H1 (cell line): Measurements from ENCODE around the gene SERPING1. TPM values are rescaled to one million over a fixed set of nuclear protein-coding genes. Genes with fewer than 3 reads are reported as not detected.

ENCODE experiments used
- CTCF ChIA-PET: fragments of 300-600 bp; sonication (Branson Sonifier 250); formaldehyde crosslinking; loops from one replicate; lab custom pipeline; 2021; ENCODE audit not compliant: partially characterized antibody; lab: Charles Lee
- POLR2A ChIA-PET: fragments of 300-600 bp; sonication (Branson Sonifier 250); formaldehyde crosslinking; loops from one replicate; lab custom pipeline; 2021; ENCODE audit warnings: inconsistent platforms; ENCODE audit not compliant: partially characterized antibody; lab: Charles Lee
- DNase-seq, 2 experiments: peaks; one replicate each; pipeline versions ENCODE4 v3.0.0 to v3.0.0-alpha.2; 2010 to 2022; ENCODE audit warnings: low spot score in 2 of 2, low read depth in 1 of 2, mixed read lengths in 1 of 2
- FAIRE-seq: peaks from 2 replicates; lab custom pipeline; 2011; peaks lifted over from hg19 to GRCh38; lab: Jason Lieb, UNC
- H2AFZ ChIP-seq: 2 replicates; pipeline ENCODE4 v1.8.1; 2012; ENCODE audit warnings: low read length, inconsistent platforms
- H2AK5ac ChIP-seq: 2 replicates; pipeline ENCODE4 v1.6.1; 2013; ENCODE audit warnings: low read depth, low read length
- H2BK120ac ChIP-seq: replicated peaks from 2 replicates; pipeline ENCODE3; 2013; ENCODE audit warnings: low read depth, low read length, inconsistent platforms
- H2BK12ac ChIP-seq: 2 replicates; pipeline ENCODE4 v1.6.1; 2013; ENCODE audit warnings: low read depth, low read length
- H2BK15ac ChIP-seq: 2 replicates; pipeline ENCODE4 v1.6.1; 2013; ENCODE audit warnings: low read length
- H2BK20ac ChIP-seq: 2 replicates; pipeline ENCODE4 v1.6.1; 2013; ENCODE audit warnings: low read length
- H2BK5ac ChIP-seq: 2 replicates; pipeline ENCODE4 v1.6.1; 2013; ENCODE audit warnings: low read depth, low read length
- H3K14ac ChIP-seq: 2 replicates; pipeline ENCODE4 v1.6.1; 2013; ENCODE audit warnings: inconsistent platforms; ENCODE audit not compliant: insufficient read length
- H3K18ac ChIP-seq: 2 replicates; pipeline ENCODE4 v1.6.1; 2013; ENCODE audit warnings: low read length; ENCODE audit errors: extremely low read depth
- H3K23ac ChIP-seq: 2 replicates; pipeline ENCODE4 v1.6.1; 2013; ENCODE audit warnings: inconsistent platforms; ENCODE audit not compliant: insufficient read length
- H3K23me2 ChIP-seq: 2 replicates; pipeline ENCODE4 v1.6.1; 2013; ENCODE audit warnings: low read depth, low read length
- H3K27ac ChIP-seq: 2 replicates; pipeline ENCODE4 v1.6.1; 2011; ENCODE audit warnings: low read depth, low read length, inconsistent platforms
- H3K27me3 ChIP-seq, 4 experiments: replicated peaks in 1 of 4; 1 replicate in 1 of 4; 2 replicates in 3 of 4; pipeline versions ENCODE4 v1.6.1 to v1.8.1; 2011 to 2013; ENCODE audit warnings: low read length in 3 of 4, mild to moderate bottlenecking in 3 of 4, inconsistent platforms in 2 of 4, mixed read lengths in 2 of 4, moderate library complexity in 1 of 4; ENCODE audit not compliant: control insufficient read depth in 3 of 4, insufficient read depth in 3 of 4; ENCODE audit errors: extremely low read depth in 1 of 4
- H3K36me3 ChIP-seq, 4 experiments: 2 replicates each; pipeline versions ENCODE4 v1.6.1 to v1.8.1; 2011 to 2013; ENCODE audit warnings: mild to moderate bottlenecking in 4 of 4, low read length in 3 of 4, moderate library complexity in 2 of 4, control low read depth in 1 of 4, inconsistent platforms in 1 of 4; ENCODE audit not compliant: insufficient read depth in 4 of 4, control insufficient read depth in 2 of 4
- H3K4ac ChIP-seq: replicated peaks from 2 replicates; pipeline ENCODE3; 2013; ENCODE audit warnings: low read length, low read depth, mixed read lengths, inconsistent platforms; ENCODE audit not compliant: insufficient read length
- H3K4me1 ChIP-seq, 4 experiments: replicated peaks in 1 of 4; 1 replicate in 1 of 4; 2 replicates in 3 of 4; pipeline versions ENCODE4 v1.6.1 to v1.8.1; 2011 to 2013; ENCODE audit warnings: low read length in 3 of 4, inconsistent platforms in 2 of 4, mixed read lengths in 1 of 4; ENCODE audit not compliant: insufficient read depth in 4 of 4, control insufficient read depth in 3 of 4
- H3K4me2 ChIP-seq, 2 experiments: 2 replicates each; pipeline versions ENCODE4 v1.6.1 to v1.8.1; 2011 to 2013; ENCODE audit warnings: low read depth in 2 of 2, low read length in 2 of 2, control low read depth in 1 of 2, inconsistent platforms in 1 of 2, mild to moderate bottlenecking in 1 of 2; ENCODE audit not compliant: insufficient read depth in 1 of 2
- H3K4me3 ChIP-seq, 4 experiments: fragments of 200-600, 300-600 bp in 1 of 4; sonication (generic), shearing (Covaris generic), sonication (Bioruptor Twin) in 1 of 4; 2 replicates each; pipeline versions ENCODE4 v1.5.1 to v1.8.1; 2011 to 2016; ENCODE audit warnings: low read length in 4 of 4, low read depth in 3 of 4, control low read depth in 2 of 4, inconsistent platforms in 2 of 4, mild to moderate bottlenecking in 2 of 4, mixed read lengths in 1 of 4, moderate library complexity in 1 of 4; ENCODE audit not compliant: insufficient read depth in 2 of 4; ENCODE audit errors: extremely low read depth in 1 of 4
- H3K56ac ChIP-seq: replicated peaks from 2 replicates; pipeline ENCODE3; 2013; ENCODE audit warnings: low read depth, mild to moderate bottlenecking, mixed read lengths, low read length, inconsistent platforms; ENCODE audit not compliant: insufficient read length
- H3K79me1 ChIP-seq: 2 replicates; pipeline ENCODE4 v1.6.1; 2013; ENCODE audit warnings: low read depth, low read length, control low read depth
- H3K79me2 ChIP-seq, 2 experiments: 2 replicates each; pipeline versions ENCODE4 v1.6.1 to v1.8.1; 2012 to 2013; ENCODE audit warnings: low read length in 2 of 2, mild to moderate bottlenecking in 2 of 2, inconsistent platforms in 1 of 2; ENCODE audit not compliant: insufficient read depth in 2 of 2, control insufficient read depth in 1 of 2
- H3K9ac ChIP-seq, 4 experiments: replicated peaks in 1 of 4; 1 replicate in 1 of 4; 2 replicates in 3 of 4; pipeline versions ENCODE4 v1.6.1 to v1.8.1; 2011 to 2013; ENCODE audit warnings: low read depth in 3 of 4, low read length in 3 of 4, control low read depth in 2 of 4, mild to moderate bottlenecking in 2 of 4, moderate library complexity in 2 of 4, inconsistent platforms in 1 of 4; ENCODE audit errors: extremely low read depth in 1 of 4
- H3K9me3 ChIP-seq, 2 experiments: 2 replicates each; pipeline versions ENCODE4 v1.6.1 to v1.8.1; 2012 to 2013; ENCODE audit warnings: mild to moderate bottlenecking in 2 of 2, moderate library complexity in 2 of 2, control low read depth in 1 of 2, inconsistent platforms in 1 of 2, low read depth in 1 of 2, low read length in 1 of 2, mixed read lengths in 1 of 2; ENCODE audit not compliant: insufficient read depth in 2 of 2
- H4K20me1 ChIP-seq, 2 experiments: replicated peaks in 1 of 2; 2 replicates each; pipeline versions ENCODE3 to v1.8.1; 2011 to 2013; ENCODE audit warnings: inconsistent platforms in 2 of 2, low read length in 2 of 2, mild to moderate bottlenecking in 1 of 2; ENCODE audit not compliant: insufficient read depth in 2 of 2, control insufficient read depth in 1 of 2
- H4K5ac ChIP-seq: 2 replicates; pipeline ENCODE4 v1.6.1; 2013; ENCODE audit warnings: low read length, low read depth, mixed read lengths, inconsistent platforms; ENCODE audit not compliant: insufficient read length
- H4K8ac ChIP-seq: 2 replicates; pipeline ENCODE4 v1.8.0; 2013; ENCODE audit warnings: mild to moderate bottlenecking, moderate library complexity, low read length, inconsistent platforms; ENCODE audit not compliant: insufficient read depth; ENCODE audit errors: extremely low read depth
- H4K91ac ChIP-seq: replicated peaks from 2 replicates; pipeline ENCODE3; 2013; ENCODE audit warnings: low read length, mixed read lengths, inconsistent platforms; ENCODE audit not compliant: insufficient read length
- ATF3 ChIP-seq: IDR thresholded peaks from 2 replicates; pipeline ENCODE4 v1.6.1; 2011; ENCODE audit warnings: low read depth, mild to moderate bottlenecking, low read length; ENCODE audit not compliant: insufficient read depth
- EP300 ChIP-seq, 2 experiments: IDR thresholded peaks; 1 replicate in 1 of 2; 2 replicates in 1 of 2; pipeline ENCODE4 v1.6.1; 2011 to 2012; ENCODE audit warnings: low read depth in 2 of 2, low read length in 2 of 2, mild to moderate bottlenecking in 2 of 2, borderline replicate concordance in 1 of 2, inconsistent platforms in 1 of 2, moderate library complexity in 1 of 2
- EZH2 ChIP-seq: fragments of 200-600 bp; sonication (generic); IDR thresholded peaks from 2 replicates; pipeline ENCODE4 v1.7.1; 2012; ENCODE audit warnings: low read depth, mild to moderate bottlenecking, moderate library complexity, low read length, inconsistent platforms; ENCODE audit not compliant: severe bottlenecking
- KDM4A ChIP-seq: IDR thresholded peaks from one replicate; pipeline ENCODE4 v1.7.1; 2012; ENCODE audit warnings: low read depth, mild to moderate bottlenecking, moderate library complexity, low read length, inconsistent platforms; ENCODE audit not compliant: severe bottlenecking
- POLR2AphosphoS5 ChIP-seq: IDR thresholded peaks from 2 replicates; pipeline ENCODE4 v1.6.1; 2011; ENCODE audit warnings: low read depth, low read length
- RXRA ChIP-seq: IDR thresholded peaks from 2 replicates; pipeline ENCODE4 v1.6.1; 2011; ENCODE audit warnings: low read depth, mild to moderate bottlenecking, low read length, moderate library complexity; ENCODE audit not compliant: insufficient read depth
- SAP30 ChIP-seq: fragments of 300-600 bp; sonication (generic); IDR thresholded peaks from 2 replicates; pipeline ENCODE4 v1.7.1; 2012; ENCODE audit warnings: low read length, moderate library complexity, mild to moderate bottlenecking, inconsistent platforms; ENCODE audit not compliant: insufficient read depth, insufficient replicate concordance
- SP4 ChIP-seq: IDR thresholded peaks from 2 replicates; pipeline ENCODE4 v1.6.1; 2012; ENCODE audit warnings: low read length, inconsistent platforms
- YY1 ChIP-seq: IDR thresholded peaks from 2 replicates; pipeline ENCODE4 v1.6.1; 2011; ENCODE audit warnings: low read depth, mild to moderate bottlenecking, low read length
- whole genome bisulfite sequencing, 2 experiments: shearing (Covaris generic) in 1 of 2; methylation state at CpG; one replicate each; pipeline versions ENCODE4 v1.1.6 to v1.1.7; 2013 to 2015; ENCODE audit warnings: low lambda C conversion rate in 2 of 2, mixed read lengths in 2 of 2, inconsistent platforms in 1 of 2, low coverage in 1 of 2, missing lambda C conversion rate in 1 of 2; ENCODE audit not compliant: insufficient replicate concordance in 2 of 2, insufficient coverage in 1 of 2, insufficient read length in 1 of 2; ENCODE audit errors: extremely low coverage in 1 of 2, missing lambda C conversion rate in 1 of 2; 5-methylcytosine and 5-hydroxymethylcytosine counted together
- polyA plus RNA-seq, 7 experiments: library from polyadenylated mRNA; depleted of rRNA in 3 of 7; stranded (reverse) in 5 of 7; unstranded in 2 of 7; fragments of >200 nt in 5 of 7; fragments of 200-250 nt in 2 of 7; gene quantifications; 1 replicate in 5 of 7; 2 replicates in 1 of 7; 4 replicates in 1 of 7; pipeline versions ENCODE4 v1.2.1 to v1.2.3, GENCODE V29; 2011 to 2013; ENCODE audit warnings: missing spikeins in 2 of 7, mixed read lengths in 2 of 7
- total RNA-seq: library from RNA; stranded (reverse); fragmentation: NEBNext Ultra II Directional; extraction: Animal tissue kit (Norgen Biotek cat#: 25700); gene quantifications from 2 replicates; pipeline ENCODE4 v1.2.1, GENCODE V29; 2021

Gene SERPING1
- total and polyA plus RNA-seq, 2 of the 8 experiments (the other 6 are each of a cell fraction or from before 2014, with no cell fraction given) = 50.9 to 54.8 TPM

- H4K8ac ChIP-seq = no peak overlapping the region
- H2BK15ac ChIP-seq = no peak overlapping the region
- ChIA-PET CTCF (interaction anchor here (1.0 to 3.5 kb wide), 5 partner anchors 8 to 89 kb away, joined by 3 to 18 read pairs (median 5); partner anchors contain the start of gene UBE2L6), POLR2A (interaction anchor here (1.2 to 1.9 kb wide), 5 partner anchors 16 to 90 kb away, joined by 3 to 7 read pairs (median 6); partner anchors contain the start of gene UBE2L6)
- H2BK12ac ChIP-seq = no peak overlapping the region
- H3K27ac ChIP-seq = no peak overlapping the region
- H3K27me3 ChIP-seq = no peaks in the 10 kb centered on the region; a peak in 1 of 7 replicates
- no peak overlapping the region for H3K4me3 ChIP-seq
- H3K18ac ChIP-seq = no peak overlapping the region
- H3K4me2 ChIP-seq = no peak overlapping the region
- H3K14ac ChIP-seq = no peak overlapping the region
- DNase-seq = no peak
- H3K4me1 ChIP-seq = peaks cover 0 to 3% (median under 1%) of the 10 kb centered on the region in 4 experiments; a peak in 2 of 7 replicates
- H4K5ac ChIP-seq = no peak overlapping the region
- no peak overlapping the region for H3K4ac ChIP-seq
- H2AK5ac ChIP-seq = no peak overlapping the region
- peaks cover 1 to 2% of the 10 kb centered on the region in 2 experiments for H4K20me1 ChIP-seq
- no peaks in the 10 kb centered on the region for H3K79me1 ChIP-seq
- H2BK5ac ChIP-seq = no peak overlapping the region
- no peak for FAIRE-seq
- no peaks in the 10 kb centered on the region for H3K9me3 ChIP-seq
- H3K23me2 ChIP-seq = no peaks in the 10 kb centered on the region; the same call in 1 of the 2 replicates
- H3K36me3 ChIP-seq = peaks cover 2 to 43% (median 25%) of the 10 kb centered on the region in 4 experiments; a peak in 7 of 8 replicates
- no peak overlapping the region for H2BK20ac ChIP-seq
- H2AFZ ChIP-seq = no peak overlapping the region
- H3K56ac ChIP-seq = no peak overlapping the region
- H3K79me2 ChIP-seq = no peaks in the 10 kb centered on the region
- H3K9ac ChIP-seq = no peak overlapping the region
- WGBS, 2 experiments = 96% methylated on average over 4 of the region's 4 CpGs; no CpG with 5 or more reads in 1 of the 2 experiments
- H2BK120ac ChIP-seq = no peak overlapping the region
- H4K91ac ChIP-seq = no peak overlapping the region
- TF ChIP-seq YY1 = no peak
- no peak for TF ChIP-seq RXRA
- TF ChIP-seq POLR2AphosphoS5 = no peak
- TF ChIP-seq EZH2 = no peak
- no peak for TF ChIP-seq KDM4A
- no peak for TF ChIP-seq SP4
- no peak for TF ChIP-seq EP300 (IDR thresholded peaks at IDR 0.05; ENCODE audit: borderline replicate concordance in 1 of 2, low read depth in 2 of 2, low read length in 2 of 2)
- no peak for TF ChIP-seq SAP30
- TF ChIP-seq ATF3 = no peak
- no peak overlapping the region for H3K23ac ChIP-seq
Measured at GRCh38 chr11:57551941-57552340, 45.5 kb upstream of the SERPING1 start.
